Activated CD8-positive, alpha-beta memory T cell treated with anti-CD3 and anti-CD28 coated beads, Interleukin-2, amount 50 U/mL, for 4 hours (primary cell): Measurements from ENCODE around the gene PEX11G.

ENCODE experiments used
- DNase-seq: peaks from one replicate; pipeline ENCODE4 v3.0.0-alpha.2; 2020

PEX11G gene

GRCh38 chr19:7428651-7429113, 60.2 kb downstream of the PEX11G start:
- DNase-seq, result no peak

GRCh38 chr19:7427944-7428343, 60.9 kb downstream of the PEX11G start:
- DNase-seq, result no peak

DNA sequence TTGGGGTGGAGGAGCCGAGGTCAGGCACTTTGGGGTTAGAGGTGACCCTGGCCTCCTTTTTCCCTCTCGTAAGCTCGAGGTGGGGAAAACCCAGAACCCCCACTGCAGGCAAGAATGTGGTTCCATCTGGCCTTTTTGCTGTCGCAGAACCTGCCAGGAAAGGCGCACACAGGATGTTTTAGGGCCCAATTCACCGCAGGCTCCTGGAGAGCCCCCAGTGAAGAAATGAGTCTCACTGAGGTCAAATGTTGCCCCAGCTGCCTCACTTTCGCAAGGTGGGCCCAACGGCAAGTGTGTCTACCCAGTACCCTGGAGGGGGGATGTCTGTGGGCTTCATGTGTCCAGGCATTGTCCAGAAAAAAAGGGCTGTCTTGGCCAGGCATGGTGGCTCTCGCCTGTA, 61.8 kb downstream of the PEX11G start:
- DNase-seq, result no peak
